PC-9 (cell line): ENCODE data around the gene VAV2.

Source experiments
- EZH2 ChIP-seq: fragments of 200-600 bp; sonication (generic); IDR thresholded peaks from 2 replicates; pipeline ENCODE4 v1.8.0; 2017; ENCODE audit warnings: antibody characterized with exemption, low read depth
- TF ChIP-seq, protein P1 (sequence below): fragments of 200-600 bp; sonication (generic); conservative IDR thresholded peaks from 2 replicates; pipeline ENCODE4 v1.6.1; 2017; ENCODE audit warnings: mixed run types, antibody characterized with exemption, mild to moderate bottlenecking, moderate library complexity

GRCh38 chr9:133813749-133814585 is 178.2 kb downstream of the VAV2 start:
- TF ChIP-seq, protein P1, sequence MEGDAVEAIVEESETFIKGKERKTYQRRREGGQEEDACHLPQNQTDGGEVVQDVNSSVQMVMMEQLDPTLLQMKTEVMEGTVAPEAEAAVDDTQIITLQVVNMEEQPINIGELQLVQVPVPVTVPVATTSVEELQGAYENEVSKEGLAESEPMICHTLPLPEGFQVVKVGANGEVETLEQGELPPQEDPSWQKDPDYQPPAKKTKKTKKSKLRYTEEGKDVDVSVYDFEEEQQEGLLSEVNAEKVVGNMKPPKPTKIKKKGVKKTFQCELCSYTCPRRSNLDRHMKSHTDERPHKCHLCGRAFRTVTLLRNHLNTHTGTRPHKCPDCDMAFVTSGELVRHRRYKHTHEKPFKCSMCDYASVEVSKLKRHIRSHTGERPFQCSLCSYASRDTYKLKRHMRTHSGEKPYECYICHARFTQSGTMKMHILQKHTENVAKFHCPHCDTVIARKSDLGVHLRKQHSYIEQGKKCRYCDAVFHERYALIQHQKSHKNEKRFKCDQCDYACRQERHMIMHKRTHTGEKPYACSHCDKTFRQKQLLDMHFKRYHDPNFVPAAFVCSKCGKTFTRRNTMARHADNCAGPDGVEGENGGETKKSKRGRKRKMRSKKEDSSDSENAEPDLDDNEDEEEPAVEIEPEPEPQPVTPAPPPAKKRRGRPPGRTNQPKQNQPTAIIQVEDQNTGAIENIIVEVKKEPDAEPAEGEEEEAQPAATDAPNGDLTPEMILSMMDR = no peak
- TF ChIP-seq EZH2 = no peak
